A673 (cell line): Measurements from ENCODE around the gene IFI35.

ENCODE experiments used
- EZH2 ChIP-seq: fragments of 200-600 bp; sonication (generic); IDR thresholded peaks from 2 replicates; pipeline ENCODE4 v1.6.1; 2017; ENCODE audit warnings: borderline replicate concordance, low read depth, mild to moderate bottlenecking, mixed read lengths, antibody characterized with exemption, low read length; ENCODE audit not compliant: poor library complexity, severe bottlenecking
- TF ChIP-seq, protein P1 (sequence below): fragments of 300-800, 200-600 bp; sonication (generic); conservative IDR thresholded peaks from 2 replicates; pipeline ENCODE4 v1.5.1; 2017; ENCODE audit warnings: low read depth, mild to moderate bottlenecking, antibody characterized with exemption, low read length, moderate library complexity, mixed read lengths

DNA sequence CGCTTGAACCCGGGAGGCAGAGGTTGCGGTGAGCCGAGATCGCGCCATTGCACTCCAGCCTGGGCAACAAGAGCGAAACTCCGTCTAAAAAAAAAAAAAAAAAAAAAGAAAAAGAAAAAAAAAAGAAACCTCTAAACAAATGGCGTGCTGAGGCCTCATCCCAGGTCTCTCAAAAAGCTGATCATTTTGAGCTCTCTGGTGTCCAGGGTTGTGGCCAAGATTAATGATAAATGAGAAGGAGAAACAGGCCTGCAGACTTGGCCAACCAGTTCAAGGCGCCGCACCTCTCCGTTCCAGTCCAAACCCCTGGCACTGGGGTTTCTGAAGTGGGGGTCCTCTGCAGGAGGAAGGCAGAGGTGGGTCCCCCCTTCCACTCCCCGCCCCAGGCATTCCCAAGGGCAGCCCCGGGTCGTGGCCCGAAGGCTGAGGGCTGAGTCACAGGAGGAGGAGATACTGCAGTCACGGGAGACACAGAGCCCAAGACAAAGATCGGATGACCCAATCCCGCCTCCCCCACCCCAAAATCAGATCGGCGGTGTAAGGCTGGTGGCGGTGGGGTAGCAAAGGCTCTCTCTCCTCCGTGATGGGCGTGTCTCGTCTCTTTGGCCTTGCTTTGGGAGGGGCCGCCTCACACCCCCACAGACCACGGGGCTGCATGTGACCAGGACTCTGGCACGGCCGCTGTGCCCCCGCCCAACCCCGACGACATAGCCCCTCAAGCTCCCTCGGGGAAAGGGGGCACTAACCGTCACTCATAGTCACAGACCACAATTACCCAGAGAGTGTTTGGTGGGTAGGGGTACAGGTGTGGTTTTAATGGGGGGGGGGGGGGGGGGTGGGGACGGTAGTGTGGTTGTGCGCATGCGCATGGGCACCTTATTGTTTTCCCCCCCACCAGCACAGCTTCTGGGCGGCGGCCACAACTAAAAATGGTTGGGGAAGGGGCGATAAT lies 14.5 kb downstream of the IFI35 start:
- TF ChIP-seq, protein P1, sequence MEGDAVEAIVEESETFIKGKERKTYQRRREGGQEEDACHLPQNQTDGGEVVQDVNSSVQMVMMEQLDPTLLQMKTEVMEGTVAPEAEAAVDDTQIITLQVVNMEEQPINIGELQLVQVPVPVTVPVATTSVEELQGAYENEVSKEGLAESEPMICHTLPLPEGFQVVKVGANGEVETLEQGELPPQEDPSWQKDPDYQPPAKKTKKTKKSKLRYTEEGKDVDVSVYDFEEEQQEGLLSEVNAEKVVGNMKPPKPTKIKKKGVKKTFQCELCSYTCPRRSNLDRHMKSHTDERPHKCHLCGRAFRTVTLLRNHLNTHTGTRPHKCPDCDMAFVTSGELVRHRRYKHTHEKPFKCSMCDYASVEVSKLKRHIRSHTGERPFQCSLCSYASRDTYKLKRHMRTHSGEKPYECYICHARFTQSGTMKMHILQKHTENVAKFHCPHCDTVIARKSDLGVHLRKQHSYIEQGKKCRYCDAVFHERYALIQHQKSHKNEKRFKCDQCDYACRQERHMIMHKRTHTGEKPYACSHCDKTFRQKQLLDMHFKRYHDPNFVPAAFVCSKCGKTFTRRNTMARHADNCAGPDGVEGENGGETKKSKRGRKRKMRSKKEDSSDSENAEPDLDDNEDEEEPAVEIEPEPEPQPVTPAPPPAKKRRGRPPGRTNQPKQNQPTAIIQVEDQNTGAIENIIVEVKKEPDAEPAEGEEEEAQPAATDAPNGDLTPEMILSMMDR: no peak
- TF ChIP-seq EZH2: no peak
